GM21367 (cell line): ENCODE data around the gene GMNN.
"Not testable (repeated sequence)": the region's sequence is repeated elsewhere in the genome, so short reads cannot be mapped to it uniquely, and the experiment has no call there.

Experiments
- ATAC-seq: cut with Tn5 transposase; IDR thresholded peaks from one replicate; pipeline ENCODE4 v1.9.1; 2021; ENCODE audit not compliant: unreplicated experiment

GMNN gene

DNA sequence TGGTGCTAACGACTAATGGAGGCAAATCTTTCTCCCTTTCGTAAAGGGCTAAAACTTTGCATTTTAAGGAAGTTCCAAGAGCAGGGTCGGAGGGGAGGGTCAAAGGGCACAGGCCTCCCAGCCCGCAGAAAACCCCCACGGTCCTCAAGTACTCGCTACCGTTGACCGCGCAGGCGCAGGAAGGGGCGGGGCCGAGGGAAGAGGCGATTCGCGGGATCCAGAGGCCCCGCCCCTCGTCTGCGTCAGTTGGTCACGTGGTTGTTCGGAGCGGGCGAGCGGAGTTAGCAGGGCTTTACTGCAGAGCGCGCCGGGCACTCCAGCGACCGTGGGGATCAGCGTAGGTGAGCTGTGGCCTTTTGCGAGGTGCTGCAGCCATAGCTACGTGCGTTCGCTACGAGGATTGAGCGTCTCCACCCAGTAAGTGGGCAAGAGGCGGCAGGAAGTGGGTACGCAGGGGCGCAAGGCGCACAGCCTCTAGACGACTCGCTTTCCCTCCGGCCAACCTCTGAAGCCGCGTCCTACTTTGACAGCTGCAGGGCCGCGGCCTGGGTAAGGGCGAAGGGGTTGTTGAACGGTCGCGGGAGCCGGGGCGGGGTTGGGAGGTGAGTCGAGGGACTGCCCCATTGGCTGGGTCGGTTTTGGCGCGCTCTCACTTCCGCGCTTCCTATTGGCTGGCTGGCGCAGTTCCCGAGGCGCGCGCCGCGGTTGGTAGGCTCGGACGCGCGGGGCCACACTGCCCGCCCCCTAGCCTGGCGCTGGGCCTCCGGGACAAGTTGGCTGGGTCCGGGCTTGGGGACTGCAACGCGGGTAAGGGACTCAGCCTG is at the start of gene GMNN:
Gene GMNN, plus strand, starts transcription at position 242 of the 824 bp plus-strand sequence. CDS start 2,310 bp downstream, outside the sequence.
- peak; percentile 84 for ATAC-seq

- ATAC-seq = not testable (repeated sequence)
Observed at GRCh38 chr6:24730653-24731052, 44.1 kb upstream of the GMNN start.

- ATAC-seq = not testable (repeated sequence)
Observed at GRCh38 chr6:24731456-24732134, 43.1 kb upstream of the GMNN start.

DNA sequence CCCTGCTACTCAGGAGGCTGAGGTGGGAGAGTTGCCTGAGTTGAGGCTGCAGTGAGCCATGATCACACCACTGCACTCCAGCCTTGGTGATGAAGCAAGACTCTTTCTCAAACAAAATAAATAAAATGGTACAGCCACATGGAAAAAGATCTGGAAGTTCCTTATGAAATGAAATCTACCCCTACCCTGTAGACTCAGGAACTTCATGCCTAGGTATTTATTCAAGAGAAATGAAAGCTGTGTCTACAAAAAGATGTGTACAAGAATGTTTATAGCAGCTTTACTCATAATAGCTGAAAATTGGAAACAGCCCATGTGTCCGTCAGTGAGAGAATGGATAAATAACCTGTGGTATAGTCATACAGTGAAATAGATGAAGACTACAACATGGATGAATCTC is 40.6 kb upstream of the GMNN start:
- ATAC-seq = no peak

DNA sequence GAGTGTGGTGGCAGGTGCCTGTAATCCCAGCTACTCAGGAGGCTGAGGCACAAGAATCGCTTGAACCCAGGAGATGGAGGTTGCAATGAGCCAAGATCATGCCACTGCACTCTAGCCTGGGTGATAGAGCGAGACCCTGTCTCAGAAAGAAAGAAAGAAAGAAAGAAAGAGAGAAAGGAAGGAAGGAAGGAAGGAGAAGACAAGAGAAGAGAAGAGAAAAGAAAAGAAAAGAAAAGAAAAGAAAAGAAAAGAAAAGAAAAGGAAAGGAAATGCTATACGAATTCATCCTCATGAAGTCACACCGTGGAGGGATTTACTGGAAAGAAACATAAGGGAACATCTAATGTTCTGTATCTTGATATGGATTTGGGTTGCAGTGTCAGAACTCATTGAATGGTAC is 40.0 kb upstream of the GMNN start:
- not testable (repeated sequence) for ATAC-seq

DNA sequence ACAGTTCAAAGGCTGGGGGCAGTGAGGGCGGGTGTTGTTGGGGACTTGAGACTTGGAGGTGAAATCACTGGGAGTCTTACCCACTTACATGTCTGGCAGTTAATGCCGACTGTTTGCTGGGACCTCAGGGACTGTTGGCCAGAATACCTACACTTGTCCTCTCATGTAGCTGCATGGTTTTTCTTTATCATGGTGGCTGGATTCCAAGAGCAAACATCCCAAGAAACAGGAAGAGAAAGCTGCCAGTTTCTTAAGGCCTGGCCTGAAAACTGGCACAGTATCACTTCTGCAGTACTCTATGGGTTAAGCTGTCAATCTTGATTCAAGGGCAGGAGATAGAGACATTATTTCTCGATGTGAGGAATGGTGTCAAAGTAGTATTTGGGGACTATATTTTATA is 36.0 kb upstream of the GMNN start:
- ATAC-seq = no peak

- no peak for ATAC-seq
Observed at GRCh38 chr6:24740861-24741260, 33.9 kb upstream of the GMNN start.

- ATAC-seq = no peak
Observed at GRCh38 chr6:24742216-24742738, 32.5 kb upstream of the GMNN start.

DNA sequence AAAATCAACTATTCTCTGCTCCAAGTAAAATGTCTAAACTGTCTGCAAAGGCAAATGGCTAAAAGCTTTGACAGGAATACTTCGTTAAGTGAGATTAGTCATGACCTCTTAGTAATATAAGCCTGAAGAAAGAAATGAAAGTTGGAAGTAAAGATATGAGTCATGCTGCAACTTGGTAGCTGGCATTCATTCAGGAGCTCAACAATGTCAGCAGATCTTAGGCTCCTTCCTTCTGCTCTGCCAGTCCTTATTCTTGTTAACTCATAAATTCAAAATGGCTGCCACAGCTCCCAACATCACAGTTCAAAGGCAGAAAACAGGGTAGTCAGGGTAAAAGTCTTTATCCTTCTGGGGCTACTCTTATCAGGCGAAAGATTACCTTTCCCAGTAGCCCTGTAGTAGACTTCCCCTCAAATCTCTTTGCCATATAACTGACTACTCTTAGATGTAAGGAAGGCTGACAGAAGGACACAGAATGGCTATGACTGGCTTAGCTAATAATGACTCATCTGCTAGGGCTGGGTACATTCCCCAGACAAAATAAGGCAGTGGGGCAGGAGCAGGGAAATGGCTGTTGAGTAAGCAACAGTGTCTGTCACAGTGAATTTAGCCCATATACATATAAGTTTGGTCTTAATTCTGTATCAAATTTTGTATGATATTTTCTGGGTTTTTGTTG is 31.3 kb upstream of the GMNN start:
- peak; percentile 75 for ATAC-seq

GRCh38 chr6:24743944-24744335 is 30.8 kb upstream of the GMNN start:
- no peak for ATAC-seq

DNA sequence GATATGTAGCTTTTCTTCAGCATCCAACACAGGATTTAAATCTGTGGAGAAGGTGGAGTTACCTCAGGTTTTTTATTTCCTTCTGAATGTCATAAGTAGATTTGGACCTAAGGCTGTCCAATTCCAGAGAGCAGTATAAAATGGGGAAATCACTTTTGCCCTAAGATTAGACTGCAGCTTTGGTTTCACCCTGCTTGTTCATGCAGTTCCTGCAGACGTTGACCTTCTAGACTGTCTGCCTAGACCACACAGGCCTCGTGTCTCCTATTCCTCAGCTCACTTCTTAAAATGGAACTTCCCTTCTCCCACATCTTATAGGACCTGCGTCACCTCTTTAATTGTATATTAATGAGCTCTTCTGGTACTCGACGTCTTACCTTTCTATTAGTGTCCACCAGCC is 29.8 kb upstream of the GMNN start:
- no peak for ATAC-seq

DNA sequence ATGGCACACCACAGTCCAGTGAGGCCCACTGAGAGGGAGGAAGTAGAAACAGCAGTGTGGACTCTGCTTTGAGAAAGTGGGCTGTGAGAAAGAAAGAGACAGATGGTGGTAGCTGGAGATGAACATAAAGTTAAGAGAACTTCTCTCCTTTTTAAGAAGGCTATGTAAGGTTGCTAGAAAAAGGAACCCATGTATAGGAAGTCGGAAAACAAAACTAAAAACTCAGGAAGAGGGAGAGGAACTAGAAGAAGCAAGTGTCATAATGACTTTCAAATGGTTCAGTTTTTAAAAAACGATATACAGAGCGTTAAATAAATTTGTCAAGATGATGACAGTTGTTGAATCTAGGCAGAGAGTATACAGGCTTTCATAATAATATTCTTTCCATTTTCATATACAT is 25.4 kb upstream of the GMNN start:
- ATAC-seq = no peak

DNA sequence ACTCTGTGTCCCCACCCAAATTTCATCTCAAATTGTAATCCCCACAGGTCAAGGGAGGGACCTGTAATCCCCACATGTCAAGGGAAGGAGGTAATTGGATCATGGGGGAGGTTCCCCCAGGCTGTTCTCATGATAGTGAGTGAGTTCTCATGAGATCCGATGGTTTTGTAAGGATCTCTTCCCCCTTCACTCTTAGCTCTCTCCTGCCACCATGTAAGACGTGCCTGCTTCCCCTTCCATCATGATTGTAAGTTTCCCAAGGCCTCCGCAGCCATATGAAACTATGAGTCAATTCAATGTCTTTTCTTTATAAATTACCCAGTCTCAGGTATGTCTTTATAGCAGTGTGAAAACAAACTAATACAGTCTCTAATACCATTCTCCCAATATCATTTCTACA is 23.9 kb upstream of the GMNN start:
- not testable (repeated sequence) for ATAC-seq

- ATAC-seq = no peak
Observed at GRCh38 chr6:24752503-24752902, 22.2 kb upstream of the GMNN start.

DNA sequence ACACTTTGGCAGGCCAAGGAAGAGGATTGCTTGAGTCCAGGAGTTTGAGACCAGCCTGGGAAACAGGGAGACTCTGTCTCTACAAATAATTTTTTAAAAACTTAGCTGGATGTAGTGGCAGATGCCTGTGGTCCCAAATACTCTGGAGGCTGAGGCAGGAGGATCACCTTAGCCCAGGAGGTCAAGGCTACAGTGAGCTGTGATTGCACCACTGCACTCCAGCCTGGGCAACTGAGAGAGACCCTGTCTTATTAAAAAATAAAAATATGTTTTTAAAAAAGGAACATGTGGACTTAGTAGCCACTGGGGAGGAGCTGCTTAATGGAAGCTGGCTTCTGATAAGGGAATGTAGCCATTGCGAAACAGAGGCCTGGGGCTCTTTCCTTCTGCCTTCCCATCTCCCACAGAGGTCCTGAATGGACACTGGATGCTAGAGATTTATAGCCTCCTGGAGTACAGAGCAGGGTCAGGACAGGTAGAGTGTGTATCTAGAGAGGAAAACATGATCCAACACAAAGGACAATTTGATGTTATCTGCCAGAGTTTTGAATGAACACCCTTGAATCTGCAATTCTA is 21.7 kb upstream of the GMNN start:
- no peak for ATAC-seq

- ATAC-seq = no peak
Observed at GRCh38 chr6:24753545-24753944, 21.2 kb upstream of the GMNN start.

- not testable (repeated sequence) for ATAC-seq
Observed at GRCh38 chr6:24754378-24754777, 20.4 kb upstream of the GMNN start.

DNA sequence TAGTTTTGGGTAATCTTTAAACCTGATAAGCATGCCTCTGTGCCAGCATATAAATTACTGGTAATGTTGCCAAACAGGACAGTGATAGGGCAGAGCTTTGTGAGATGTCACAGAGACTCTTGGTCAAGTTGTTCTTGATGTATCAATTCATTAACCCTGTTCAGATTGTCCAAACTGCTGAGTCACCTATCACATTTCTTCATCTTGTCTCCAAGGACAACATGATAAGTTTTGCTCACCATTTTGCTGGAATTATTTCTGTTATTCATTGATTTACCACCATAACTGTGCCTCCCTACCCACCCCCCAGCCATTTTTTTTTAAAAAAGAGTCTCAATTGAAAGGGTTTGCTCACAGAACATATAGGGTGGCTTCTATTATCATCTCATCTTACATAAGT is 19.5 kb upstream of the GMNN start:
- no peak for ATAC-seq

GRCh38 chr6:24757611-24758010 is 17.1 kb upstream of the GMNN start:
- no peak for ATAC-seq

GRCh38 chr6:24759718-24760117 is 15.0 kb upstream of the GMNN start:
- no peak for ATAC-seq

DNA sequence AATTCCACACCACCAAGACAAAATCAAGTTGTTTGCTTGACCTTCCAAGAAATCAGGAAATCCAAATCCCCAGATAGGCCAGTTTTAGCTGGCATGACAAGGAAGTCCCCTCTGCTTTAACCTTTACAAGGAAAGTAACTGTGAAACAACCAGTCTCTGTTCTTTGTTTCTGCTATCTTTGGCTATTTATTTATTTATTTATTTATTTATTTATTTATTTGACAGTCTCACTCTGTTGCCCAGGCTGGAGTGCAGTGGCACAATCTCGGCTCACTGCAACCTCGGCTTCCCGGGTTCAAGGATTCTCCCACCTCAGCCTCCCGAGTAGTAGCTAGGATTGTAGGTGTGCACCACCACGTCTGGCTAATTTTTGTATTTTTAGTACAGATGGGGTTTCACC is 14.5 kb upstream of the GMNN start:
- ATAC-seq = no peak
